HL-60 (cell line): ENCODE measurements around the gene PPIP5K2.

Experiments
- DNase-seq, 2 experiments: peaks; one replicate each; pipeline ENCODE4 v3.0.0-alpha.2; 2010 to 2020; ENCODE audit warnings: low read depth in 1 of 2, low spot score in 1 of 2
- H3K27ac ChIP-seq: fragments of 250-450 bp; sonication (Bioruptor Pico); replicated peaks from 2 replicates; pipeline ENCODE4 v1.5.1; 2020; ENCODE audit warnings: mild to moderate bottlenecking, moderate library complexity
- H3K27me3 ChIP-seq: fragments of 250-450 bp; sonication (Bioruptor Pico); 2 replicates; pipeline ENCODE4 v1.5.1; 2021; ENCODE audit warnings: mild to moderate bottlenecking, moderate library complexity; ENCODE audit not compliant: insufficient read depth, poor library complexity, severe bottlenecking
- H3K4me3 ChIP-seq: replicated peaks from 2 replicates; pipeline ENCODE4 v1.5.1; 2011; ENCODE audit warnings: mild to moderate bottlenecking, control low read depth, low read length; ENCODE audit not compliant: insufficient read depth
- GABPA ChIP-seq: IDR thresholded peaks from 2 replicates; pipeline ENCODE4 v1.6.1; 2012; ENCODE audit warnings: low read depth
- POLR2AphosphoS5 ChIP-seq: IDR thresholded peaks from 2 replicates; pipeline ENCODE4 v1.6.1; 2012; ENCODE audit warnings: low read depth
- SPI1 ChIP-seq: IDR thresholded peaks from 2 replicates; pipeline ENCODE4 v1.6.1; 2012; ENCODE audit warnings: low read depth, mild to moderate bottlenecking, borderline replicate concordance
- TF ChIP-seq, protein P1 (sequence below): IDR thresholded peaks from one replicate; pipeline ENCODE4 v1.5.1; 2011; ENCODE audit warnings: low read length, control low read depth, inconsistent platforms; ENCODE audit not compliant: insufficient read depth
- TF ChIP-seq, protein P2 (sequence below): IDR thresholded peaks from 2 replicates; pipeline ENCODE4 v1.6.1; 2012; ENCODE audit warnings: low read depth; ENCODE audit not compliant: insufficient replicate concordance

Gene PPIP5K2

DNA sequence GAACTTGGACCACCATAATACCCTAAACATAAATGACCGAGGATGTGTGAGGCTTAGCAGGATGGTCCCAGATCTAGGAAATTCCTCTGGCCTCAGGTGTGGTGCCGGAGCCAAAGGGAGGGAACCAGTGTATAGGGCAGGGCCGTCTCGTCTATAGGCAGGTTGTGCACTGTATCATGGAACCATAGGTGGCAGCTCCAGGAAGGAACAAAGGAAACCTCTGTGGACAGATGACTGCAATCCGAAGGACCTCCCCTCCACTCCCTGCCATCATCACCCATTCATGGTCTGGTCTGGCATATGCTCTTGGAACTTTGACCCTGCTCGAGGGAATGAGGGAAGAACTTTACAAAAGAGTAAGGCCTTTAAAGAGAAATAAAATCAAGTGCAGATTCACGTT lies 135.6 kb downstream of the PPIP5K2 start:
- Histone ChIP-seq H3K27me3 (no peaks in the 10 kb centered on the region), H3K27ac (no peak overlapping the region), H3K4me3 (no peak overlapping the region)
- TF ChIP-seq POLR2AphosphoS5: no peak
- TF ChIP-seq, protein P1, sequence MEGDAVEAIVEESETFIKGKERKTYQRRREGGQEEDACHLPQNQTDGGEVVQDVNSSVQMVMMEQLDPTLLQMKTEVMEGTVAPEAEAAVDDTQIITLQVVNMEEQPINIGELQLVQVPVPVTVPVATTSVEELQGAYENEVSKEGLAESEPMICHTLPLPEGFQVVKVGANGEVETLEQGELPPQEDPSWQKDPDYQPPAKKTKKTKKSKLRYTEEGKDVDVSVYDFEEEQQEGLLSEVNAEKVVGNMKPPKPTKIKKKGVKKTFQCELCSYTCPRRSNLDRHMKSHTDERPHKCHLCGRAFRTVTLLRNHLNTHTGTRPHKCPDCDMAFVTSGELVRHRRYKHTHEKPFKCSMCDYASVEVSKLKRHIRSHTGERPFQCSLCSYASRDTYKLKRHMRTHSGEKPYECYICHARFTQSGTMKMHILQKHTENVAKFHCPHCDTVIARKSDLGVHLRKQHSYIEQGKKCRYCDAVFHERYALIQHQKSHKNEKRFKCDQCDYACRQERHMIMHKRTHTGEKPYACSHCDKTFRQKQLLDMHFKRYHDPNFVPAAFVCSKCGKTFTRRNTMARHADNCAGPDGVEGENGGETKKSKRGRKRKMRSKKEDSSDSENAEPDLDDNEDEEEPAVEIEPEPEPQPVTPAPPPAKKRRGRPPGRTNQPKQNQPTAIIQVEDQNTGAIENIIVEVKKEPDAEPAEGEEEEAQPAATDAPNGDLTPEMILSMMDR: no peak
- TF ChIP-seq SPI1: no peak
- TF ChIP-seq GABPA: no peak
- TF ChIP-seq, protein P2, sequence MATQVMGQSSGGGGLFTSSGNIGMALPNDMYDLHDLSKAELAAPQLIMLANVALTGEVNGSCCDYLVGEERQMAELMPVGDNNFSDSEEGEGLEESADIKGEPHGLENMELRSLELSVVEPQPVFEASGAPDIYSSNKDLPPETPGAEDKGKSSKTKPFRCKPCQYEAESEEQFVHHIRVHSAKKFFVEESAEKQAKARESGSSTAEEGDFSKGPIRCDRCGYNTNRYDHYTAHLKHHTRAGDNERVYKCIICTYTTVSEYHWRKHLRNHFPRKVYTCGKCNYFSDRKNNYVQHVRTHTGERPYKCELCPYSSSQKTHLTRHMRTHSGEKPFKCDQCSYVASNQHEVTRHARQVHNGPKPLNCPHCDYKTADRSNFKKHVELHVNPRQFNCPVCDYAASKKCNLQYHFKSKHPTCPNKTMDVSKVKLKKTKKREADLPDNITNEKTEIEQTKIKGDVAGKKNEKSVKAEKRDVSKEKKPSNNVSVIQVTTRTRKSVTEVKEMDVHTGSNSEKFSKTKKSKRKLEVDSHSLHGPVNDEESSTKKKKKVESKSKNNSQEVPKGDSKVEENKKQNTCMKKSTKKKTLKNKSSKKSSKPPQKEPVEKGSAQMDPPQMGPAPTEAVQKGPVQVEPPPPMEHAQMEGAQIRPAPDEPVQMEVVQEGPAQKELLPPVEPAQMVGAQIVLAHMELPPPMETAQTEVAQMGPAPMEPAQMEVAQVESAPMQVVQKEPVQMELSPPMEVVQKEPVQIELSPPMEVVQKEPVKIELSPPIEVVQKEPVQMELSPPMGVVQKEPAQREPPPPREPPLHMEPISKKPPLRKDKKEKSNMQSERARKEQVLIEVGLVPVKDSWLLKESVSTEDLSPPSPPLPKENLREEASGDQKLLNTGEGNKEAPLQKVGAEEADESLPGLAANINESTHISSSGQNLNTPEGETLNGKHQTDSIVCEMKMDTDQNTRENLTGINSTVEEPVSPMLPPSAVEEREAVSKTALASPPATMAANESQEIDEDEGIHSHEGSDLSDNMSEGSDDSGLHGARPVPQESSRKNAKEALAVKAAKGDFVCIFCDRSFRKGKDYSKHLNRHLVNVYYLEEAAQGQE: no peak
- DNase-seq: no peak

DNA sequence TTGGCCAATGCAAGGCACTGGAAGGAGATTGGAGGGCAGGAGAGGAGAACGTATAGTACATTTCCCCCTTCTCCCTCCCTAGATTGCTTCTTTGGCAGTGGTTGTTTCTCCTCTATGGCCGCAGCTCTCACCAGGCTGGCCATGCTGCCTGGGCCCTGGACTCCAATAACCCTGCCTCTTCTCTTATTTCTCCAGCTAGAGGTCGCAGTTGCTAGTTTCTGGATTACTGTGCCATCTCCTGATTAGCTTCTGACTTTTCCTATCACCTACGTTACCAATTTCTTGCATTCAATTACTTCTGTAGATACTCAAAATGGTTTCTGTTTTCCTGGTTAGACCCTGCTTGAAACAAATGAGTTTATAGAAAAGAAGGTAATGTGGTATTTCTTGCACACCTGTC lies 136.1 kb downstream of the PPIP5K2 start:
- DNase-seq: no peak
- Histone ChIP-seq H3K27me3 (no peaks in the 10 kb centered on the region), H3K27ac (no peak overlapping the region), H3K4me3 (no peak overlapping the region)
- TF ChIP-seq, protein P1: no peak
- no peak for TF ChIP-seq GABPA
- no peak for TF ChIP-seq POLR2AphosphoS5
- no peak for TF ChIP-seq SPI1
- TF ChIP-seq, protein P2: no peak

DNA sequence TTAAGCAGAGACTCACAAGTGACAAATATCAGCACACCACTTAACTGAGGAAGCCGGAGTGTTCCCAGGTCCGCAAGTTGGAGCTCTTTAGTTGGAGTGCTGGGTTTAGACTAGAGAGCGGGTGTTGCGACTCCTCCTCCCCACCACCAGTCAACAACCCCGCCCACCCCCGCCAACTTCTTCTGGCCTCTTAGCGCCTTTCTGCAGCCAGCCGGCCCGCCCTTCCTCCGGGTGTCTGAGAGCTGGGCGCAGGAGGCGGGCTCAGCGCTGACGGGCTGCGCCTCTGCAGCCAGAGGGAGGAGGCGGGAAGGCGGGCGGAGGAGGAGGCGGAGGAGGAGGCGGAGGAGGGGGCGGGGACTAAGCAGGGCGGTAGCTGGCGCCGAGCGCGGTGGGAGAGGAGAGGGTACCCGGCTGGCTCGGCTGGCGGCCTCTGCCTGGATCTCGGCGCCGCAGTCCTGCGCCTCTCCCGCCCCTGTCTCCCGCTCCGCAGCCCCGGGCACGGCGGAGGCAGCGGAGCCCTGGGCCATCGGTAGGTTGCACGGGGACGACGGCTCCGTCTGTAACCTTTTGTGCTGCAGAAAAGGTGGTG lies 138.4 kb downstream of the PPIP5K2 start, which contains the start of gene MACIR:
TSS of gene MACIR (plus strand) at position 396 of the 589 bp plus-strand sequence. CDS start 17,157 bp downstream, outside the sequence.
- DNase-seq: peak; percentile 55 to 91
- TF ChIP-seq SPI1 (no peak), POLR2AphosphoS5 (no peak; the same call in 1 of the 2 replicates), GABPA (no peak)
- TF ChIP-seq, protein P2: no peak
- TF ChIP-seq, protein P1: no peak
- no peaks in the 10 kb centered on the region for H3K27me3 ChIP-seq
- H3K27ac ChIP-seq: peak within 1 kb of the TSS; percentile 91
- peak within 1 kb of the TSS; percentile 70 for H3K4me3 ChIP-seq
